ENCODE data around the gene SMOC1.

The SMOC1 gene, protein sequence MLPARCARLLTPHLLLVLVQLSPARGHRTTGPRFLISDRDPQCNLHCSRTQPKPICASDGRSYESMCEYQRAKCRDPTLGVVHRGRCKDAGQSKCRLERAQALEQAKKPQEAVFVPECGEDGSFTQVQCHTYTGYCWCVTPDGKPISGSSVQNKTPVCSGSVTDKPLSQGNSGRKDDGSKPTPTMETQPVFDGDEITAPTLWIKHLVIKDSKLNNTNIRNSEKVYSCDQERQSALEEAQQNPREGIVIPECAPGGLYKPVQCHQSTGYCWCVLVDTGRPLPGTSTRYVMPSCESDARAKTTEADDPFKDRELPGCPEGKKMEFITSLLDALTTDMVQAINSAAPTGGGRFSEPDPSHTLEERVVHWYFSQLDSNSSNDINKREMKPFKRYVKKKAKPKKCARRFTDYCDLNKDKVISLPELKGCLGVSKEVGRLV

DNA sequence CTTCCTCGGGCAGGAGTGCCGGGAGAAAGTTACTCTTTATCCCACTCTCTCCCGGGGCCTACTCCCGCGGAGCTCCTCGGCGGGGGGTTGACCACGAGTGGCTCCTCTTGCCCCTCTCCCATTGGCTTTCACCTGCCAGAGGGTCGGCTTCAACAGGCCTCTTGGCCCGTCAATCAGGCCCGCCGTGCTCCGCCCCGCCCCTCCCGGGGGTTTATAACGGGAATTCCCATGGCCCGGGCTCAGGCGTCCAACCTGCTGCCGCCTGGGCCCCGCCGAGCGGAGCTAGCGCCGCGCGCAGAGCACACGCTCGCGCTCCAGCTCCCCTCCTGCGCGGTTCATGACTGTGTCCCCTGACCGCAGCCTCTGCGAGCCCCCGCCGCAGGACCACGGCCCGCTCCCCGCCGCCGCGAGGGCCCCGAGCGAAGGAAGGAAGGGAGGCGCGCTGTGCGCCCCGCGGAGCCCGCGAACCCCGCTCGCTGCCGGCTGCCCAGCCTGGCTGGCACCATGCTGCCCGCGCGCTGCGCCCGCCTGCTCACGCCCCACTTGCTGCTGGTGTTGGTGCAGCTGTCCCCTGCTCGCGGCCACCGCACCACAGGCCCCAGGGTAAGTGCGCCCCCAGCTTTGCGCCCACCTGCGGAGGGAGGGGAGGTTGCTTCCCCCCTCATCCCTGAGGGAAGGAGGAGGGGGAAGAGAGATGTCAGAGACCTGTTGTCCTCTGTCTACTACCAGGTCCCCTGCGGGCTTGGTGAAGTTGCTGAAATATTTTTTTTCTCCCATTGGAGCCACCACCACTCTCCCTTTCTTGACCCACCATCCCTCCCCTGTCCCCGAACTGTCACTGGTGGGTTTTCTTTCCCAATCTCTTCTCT lies at the start of gene SMOC1:
TSS of gene SMOC1 (plus strand) at position 242 of the 869 bp plus-strand sequence. CDS start at position 505, 263 bp downstream.
- no peak for DNase-seq

DNA sequence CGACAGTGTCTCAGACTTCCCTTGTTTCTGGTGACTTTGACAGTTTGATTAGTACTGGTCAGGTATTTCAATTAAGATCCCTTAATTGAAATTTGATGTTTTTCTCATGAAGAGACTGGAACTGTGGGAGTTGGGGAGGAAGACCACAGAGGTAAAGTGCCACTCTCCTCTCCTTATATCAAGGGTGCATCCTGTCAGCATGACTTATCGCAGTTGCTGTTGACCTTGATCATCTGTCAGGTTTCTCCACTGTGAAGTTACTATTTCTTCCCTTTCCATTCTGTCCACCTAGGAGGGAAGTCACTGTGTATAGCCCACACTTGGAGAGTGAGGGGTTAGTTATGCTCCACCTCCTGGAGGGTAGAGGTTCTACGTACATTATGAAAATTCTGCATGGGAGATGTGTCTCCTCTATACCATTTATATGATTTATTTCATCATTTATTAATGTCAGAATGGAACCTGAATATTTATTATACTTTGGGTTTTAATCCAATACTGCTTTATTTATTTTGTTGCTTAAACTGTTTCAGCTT lies 40.3 kb upstream of the SMOC1 start:
- no peak for DNase-seq

- DNase-seq: no peak
These were observed 39.6 kb upstream of the SMOC1 start for GRCh38 chr14:69839661-69840060.

DNA sequence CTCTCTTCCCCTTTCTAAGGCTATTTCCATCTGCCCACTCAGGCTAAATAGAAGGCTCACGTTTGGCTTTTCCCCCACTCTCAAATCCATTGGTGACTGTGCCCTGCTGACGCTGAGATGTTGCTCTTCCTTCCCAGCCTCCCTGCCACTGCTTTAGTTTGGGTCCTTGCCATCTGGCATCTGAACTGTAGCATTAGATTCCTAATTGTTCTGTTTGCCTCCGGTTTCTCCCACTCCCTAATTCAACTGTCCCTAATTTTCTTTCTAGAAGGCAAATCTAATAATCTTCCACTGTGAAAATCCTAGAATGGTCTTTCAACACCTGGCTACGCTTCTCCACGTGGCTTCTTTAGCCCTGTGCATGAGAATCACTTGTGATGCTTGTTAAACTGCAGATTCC lies 37.6 kb upstream of the SMOC1 start:
- no peak for DNase-seq

GRCh38 chr14:69842686-69843420 lies 36.4 kb upstream of the SMOC1 start:
- no peak for DNase-seq

GRCh38 chr14:69844171-69844570 lies 35.0 kb upstream of the SMOC1 start:
- DNase-seq: no peak

- DNase-seq: no peak
These were observed 34.1 kb upstream of the SMOC1 start for GRCh38 chr14:69845050-69845581.

DNA sequence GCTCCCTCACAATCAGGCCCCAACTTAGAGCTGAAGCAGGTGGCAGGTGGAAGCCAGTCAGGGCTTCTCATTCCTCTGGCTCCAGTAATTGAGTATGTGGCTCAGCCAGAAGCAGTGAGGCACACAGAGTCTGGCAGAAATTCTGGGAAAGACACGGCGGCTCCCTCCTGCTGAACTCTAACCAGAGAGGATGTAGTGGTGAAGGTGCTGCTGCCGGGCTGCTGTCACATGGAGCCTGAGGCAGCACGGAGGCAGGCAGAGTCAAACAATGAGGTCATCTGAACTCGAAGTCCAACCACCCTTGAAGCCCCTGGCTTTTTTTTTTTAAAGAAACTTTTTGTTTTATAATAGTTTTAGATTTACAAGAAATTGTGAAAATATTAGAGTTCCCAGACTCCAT lies 33.4 kb upstream of the SMOC1 start:
- no peak for DNase-seq

DNA sequence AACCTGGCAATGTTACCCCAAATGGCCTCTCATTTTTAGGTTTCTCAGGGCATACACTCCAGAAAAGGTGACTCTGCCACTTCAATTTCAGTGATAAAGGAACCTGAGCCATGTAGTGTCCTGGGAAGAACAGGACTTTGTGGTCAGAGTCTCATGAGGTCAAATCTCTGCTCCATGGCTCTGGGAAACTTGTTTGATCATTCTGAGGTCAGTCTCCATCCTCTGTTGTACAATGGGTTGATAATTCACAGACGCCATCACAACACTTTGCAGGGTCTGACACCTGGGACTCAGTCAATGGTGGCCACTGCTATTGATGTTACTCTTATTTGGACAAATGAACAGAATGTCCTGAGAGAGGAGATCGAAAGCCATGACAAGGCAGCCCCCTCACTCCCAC lies 31.1 kb upstream of the SMOC1 start:
- DNase-seq: no peak

DNA sequence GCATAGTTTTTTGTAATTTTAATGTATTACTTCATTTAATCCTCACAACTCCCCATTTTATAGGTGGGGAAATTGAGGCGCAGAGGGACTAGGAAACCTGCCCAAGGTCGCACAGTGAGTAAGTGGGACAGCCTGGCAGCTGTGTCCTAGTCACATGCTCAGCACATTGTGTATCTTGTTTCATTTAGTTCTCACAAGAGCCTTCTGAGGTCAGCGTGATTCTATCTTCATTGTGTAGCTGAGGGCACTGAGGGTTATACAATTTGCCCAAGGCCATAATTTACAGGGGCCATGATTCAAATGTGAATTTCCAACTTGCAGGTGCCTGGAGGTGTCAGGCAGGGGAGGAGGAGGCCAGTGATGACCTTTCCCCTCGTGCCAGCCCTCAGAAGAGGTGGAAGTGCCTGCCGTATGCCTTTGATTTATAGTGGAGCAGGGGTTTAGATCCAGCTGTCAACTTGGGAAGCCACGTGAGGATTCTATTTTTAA lies 30.3 kb upstream of the SMOC1 start:
- DNase-seq: no peak

DNA sequence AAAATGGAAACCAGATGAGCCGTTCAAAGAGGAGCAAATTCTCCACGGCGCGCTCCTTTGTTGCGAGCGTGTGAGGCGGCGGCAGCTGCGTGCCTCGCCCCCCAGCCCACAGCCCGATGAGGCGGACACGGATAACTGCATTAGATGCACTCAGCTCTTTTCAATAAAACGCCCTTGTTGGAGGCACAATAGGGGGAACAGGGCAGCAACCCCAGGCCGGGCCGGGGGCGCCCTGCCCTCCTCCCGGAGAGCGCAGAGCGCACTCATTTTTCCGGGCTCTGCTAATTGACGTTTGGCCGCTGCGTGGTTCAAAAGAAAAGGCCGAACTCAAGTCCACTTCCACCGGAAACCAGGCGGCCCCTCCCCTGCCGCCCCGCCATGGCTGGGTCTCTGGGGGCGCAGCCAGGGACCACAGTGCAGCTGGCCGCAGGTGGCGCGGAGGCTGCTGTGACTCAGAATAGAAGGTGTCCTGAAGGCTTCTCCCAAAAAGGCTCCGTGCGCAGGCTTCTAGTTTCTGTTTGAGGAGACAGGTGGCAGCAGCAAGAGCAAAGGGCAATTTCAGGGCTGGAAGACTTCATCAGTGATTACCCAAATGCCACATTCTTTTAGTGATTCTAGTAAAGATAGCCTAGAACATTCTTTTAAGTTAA lies 29.0 kb upstream of the SMOC1 start:
- no peak for DNase-seq

- DNase-seq: no peak
These were observed 28.5 kb upstream of the SMOC1 start for GRCh38 chr14:69850736-69851112.

DNA sequence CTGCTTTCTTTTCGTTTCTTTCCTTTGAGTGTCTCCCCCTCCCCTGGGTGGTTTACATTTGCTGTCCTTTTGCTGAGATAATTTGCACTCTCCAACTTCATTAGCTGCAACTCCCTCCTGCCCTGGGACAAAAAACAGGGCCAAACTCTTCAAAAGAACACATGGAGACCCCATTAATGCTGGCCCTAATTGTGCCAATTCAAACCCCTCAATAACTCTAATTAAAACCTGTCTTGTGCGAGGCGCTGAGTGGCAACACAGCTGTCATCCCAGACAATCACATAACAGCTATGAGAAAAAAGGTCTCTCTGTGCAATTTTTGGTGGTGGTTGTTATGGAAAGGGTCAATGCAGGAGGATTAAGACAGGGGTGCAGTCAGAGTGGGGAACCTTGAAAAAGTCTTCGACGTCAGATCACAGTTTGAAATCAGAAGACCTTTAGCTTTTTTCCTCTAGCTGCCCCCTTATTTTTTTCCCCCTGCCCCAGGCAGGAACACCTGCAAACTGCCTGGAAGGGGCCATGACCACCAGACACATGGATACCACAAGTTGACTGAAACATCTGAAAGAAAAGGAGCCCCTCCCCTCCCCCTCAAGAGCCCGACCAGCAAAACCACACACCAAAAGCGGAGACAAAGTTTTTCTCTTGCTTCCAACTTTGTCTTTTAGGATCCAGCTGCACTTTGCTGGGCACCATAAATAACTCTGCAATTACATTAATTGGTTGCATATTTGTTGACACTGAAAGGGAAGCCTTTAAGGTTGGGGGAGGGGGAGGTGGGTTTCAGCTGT lies 26.5 kb upstream of the SMOC1 start:
- no peak for DNase-seq

- no peak for DNase-seq
These were observed 25.4 kb upstream of the SMOC1 start for GRCh38 chr14:69853774-69854173.

DNA sequence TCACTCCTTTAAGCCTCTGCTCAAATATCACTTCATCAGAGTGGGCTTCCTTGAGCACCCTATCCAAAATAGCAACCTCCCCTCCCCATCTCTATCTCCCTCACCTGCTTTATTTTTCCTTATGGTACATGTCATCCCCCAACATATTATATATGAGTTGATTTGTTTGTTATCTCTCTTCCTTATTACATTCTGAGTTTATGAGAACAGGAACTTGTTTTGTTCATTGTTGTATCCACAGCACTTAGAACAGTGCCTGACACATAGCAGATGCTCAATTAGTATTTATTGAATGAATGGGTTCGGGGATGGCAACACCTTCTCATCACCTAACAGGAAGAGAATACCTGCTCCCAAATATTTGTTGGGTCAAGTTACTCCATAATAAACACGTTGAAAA lies 24.6 kb upstream of the SMOC1 start:
- DNase-seq: no peak

DNA sequence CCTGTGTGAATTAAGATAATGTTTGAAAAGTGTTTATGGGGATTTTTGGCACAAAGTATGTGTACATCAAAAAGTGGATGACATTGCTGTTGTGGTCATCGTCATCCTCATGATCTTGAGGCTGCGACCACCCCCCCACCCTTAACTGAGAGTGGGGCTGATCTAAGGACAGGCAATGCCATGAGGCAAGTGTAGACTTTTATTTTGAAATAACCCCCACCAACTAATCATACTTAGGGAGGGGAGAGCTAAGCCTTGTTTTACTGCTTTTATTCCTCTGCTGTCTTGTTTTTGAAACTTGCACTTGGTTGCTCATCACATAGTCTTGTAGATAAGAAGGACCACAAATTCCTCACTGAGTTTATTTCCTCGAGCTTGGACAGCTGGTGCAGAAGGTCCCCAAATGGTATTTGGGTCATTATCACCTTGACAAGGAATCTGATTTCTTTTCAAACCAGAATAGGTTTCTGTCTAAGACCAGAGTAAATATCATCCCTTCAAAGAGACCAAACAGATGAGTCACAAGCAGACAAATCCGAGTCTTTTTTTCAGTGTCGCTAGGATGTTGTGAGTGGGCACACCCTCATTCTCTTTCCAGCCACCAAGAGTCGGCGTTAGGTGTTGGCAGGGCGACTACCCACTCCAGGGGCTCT lies 23.9 kb upstream of the SMOC1 start:
- no peak for DNase-seq

DNA sequence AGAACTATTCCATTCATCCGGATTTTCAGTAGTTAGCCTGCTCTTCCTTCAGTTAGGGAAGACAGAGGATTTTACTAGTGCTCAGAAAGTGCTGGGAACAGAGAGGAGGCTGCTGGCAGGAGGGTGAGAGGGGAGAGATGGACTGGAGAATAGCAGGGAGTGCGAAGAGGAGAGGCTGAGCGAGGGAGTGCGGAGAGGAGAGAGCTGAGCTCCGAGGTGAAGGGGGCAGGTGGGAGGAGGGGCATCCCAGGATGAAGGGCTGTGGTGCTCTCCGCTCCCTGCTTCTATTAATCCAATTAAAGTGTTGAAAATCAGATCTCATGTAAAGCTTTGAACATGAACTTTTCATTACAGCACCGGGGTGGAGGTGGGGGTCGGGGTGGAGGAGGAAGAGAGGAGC lies 20.4 kb upstream of the SMOC1 start:
- DNase-seq: no peak

- no peak for DNase-seq
These were observed 19.6 kb upstream of the SMOC1 start for GRCh38 chr14:69859591-69859990.

DNA sequence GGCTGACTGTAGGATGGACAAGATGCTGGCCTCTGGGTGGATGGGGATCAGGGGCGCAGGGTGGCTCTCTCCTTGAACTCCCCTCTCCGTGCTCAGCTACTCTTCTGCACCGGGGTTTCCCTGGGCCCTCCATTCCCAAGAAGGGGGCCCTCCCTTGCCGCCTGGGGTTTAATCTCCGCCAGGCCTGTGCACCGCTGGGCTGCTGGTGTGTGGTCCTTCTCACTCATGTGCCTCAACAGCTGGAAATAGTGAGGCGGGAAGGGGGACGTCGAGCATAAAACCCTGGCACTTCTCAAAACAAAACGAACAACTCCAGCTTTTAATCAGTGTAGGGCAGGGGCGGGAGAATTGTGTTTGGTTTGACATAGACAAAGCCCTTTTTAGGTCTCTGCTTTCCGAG lies 19.0 kb upstream of the SMOC1 start:
- no peak for DNase-seq

DNA sequence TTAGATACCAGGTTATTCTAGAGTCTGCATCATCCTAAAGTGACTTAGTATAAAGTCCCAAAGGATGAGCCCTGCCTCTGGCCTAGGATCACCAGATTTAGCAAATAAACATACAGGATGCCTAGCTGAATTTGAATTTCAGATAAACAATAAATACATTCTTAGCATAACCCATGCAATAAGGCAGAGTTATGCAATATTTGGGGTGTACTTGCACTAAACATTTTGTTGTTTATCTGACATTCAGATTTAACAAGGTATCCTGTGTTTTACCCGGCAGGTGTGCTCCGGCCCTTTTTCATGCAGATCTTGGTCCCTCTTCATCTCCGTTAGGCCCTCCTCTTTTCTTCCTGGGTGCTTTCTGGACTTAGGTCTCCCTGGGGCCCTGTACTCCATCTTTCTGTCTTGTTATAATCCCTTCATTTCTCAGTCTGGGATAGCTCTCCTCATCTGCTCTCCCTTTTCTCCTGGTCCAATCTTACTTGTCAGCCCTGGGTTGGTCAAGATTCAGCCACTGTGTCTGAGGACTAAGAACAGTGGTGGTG lies 18.1 kb upstream of the SMOC1 start:
- no peak for DNase-seq

Data from MV-4-11 (cell line).